Prostate gland (tissue), 2 donors: ENCODE data around the gene NPR3.

Source experiments
- CTCF ChIP-seq, 4 experiments: fragments of 200-600 bp in 2 of 4; fragments of 450-650 bp in 2 of 4; sonication (generic) in 2 of 4; IDR thresholded peaks; 1 replicate in 3 of 4; 2 replicates in 1 of 4; pipeline ENCODE4 v1.5.1; 2016 to 2019; ENCODE audit warnings: antibody characterized with exemption in 4 of 4, mild to moderate bottlenecking in 2 of 4, moderate library complexity in 2 of 4
- POLR2A ChIP-seq: fragments of 450-650 bp; IDR thresholded peaks from one replicate; pipeline ENCODE4 v1.6.1; 2016; ENCODE audit warnings: antibody characterized with exemption, mild to moderate bottlenecking
- POLR2AphosphoS5 ChIP-seq: sonication (generic); formaldehyde crosslinking; IDR thresholded peaks from one replicate; pipeline ENCODE4 v1.6.1; 2017; ENCODE audit warnings: antibody characterized with exemption

- TF ChIP-seq POLR2A (no peak), CTCF (IDR thresholded peaks at IDR 0.05) (no peak), POLR2AphosphoS5 (no peak)
These were observed 74.6 kb downstream of the NPR3 start for GRCh38 chr5:32785611-32786254.
